ENCODE results near the gene NFYC.

The NFYC gene

DNA sequence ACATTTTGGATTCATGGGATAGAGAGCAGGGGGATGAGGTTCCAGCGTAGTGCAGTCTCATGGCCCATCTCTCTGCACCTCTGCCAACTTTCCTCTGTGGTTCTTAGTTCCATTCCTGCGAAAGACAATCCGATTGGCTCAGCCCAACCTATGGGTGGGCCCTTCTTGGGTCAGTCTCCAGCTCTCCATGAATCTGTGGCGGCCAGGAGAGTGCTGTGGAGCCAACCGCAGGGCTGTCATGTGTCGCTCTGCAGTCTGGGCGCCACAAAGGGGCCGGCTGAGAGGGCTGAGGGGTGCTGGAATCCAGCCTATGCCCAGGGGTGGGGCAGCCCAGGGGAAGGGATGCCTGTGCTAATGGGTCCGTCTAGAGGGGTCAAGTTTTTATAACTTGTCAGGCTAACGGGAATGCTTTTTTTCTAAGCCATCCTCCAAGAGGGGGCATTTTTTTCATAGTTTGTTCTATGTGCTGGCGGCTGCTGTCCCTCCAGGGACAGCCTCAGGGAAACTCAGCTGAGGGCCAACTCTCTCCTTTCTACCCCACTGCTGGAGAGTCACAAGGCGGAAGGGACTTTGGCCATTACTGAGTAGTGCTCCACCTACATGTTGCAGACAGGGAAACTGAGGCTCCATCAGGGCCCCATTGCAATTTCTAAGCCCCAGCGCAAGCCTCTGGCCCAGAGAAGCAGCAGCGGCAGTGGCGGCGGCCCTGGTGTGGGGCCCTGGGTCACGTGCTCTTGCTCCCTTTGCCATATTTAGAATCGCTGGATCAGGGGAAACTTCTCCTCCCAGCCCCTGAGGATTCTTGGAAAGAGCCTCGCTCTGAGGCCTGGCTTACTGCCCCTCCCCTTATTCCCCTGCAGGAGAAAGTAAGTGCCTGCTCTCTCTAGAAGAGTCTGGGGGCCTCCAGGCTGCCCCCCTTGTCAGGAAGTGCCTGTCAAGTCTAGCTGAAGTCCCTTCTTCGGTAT lies 115.5 kb downstream of the NFYC start:
- H3K36me3 ChIP-seq (ENCODE audit: insufficient read depth, low read length): no peaks in the 10 kb centered on the region
- peaks cover 6% of the 10 kb centered on the region; the same call in 1 of the 2 replicates for H4K20me1 ChIP-seq (ENCODE audit: insufficient read depth, low read length)
- no peaks in the 10 kb centered on the region for H3K9me3 ChIP-seq (ENCODE audit: insufficient read depth, low read length, severe bottlenecking)
- no peak overlapping the region for H3K4me3 ChIP-seq (ENCODE audit: low read depth in 1 of 2, low read length in 2 of 2)
- no peak overlapping the region for H3K9ac ChIP-seq (ENCODE audit: low read depth, low read length)
- TF ChIP-seq EZH2 (IDR thresholded peaks at IDR 0.05; ENCODE audit: borderline replicate concordance, low read depth, low read length, severe bottlenecking): no peak
- TF ChIP-seq, protein P1, sequence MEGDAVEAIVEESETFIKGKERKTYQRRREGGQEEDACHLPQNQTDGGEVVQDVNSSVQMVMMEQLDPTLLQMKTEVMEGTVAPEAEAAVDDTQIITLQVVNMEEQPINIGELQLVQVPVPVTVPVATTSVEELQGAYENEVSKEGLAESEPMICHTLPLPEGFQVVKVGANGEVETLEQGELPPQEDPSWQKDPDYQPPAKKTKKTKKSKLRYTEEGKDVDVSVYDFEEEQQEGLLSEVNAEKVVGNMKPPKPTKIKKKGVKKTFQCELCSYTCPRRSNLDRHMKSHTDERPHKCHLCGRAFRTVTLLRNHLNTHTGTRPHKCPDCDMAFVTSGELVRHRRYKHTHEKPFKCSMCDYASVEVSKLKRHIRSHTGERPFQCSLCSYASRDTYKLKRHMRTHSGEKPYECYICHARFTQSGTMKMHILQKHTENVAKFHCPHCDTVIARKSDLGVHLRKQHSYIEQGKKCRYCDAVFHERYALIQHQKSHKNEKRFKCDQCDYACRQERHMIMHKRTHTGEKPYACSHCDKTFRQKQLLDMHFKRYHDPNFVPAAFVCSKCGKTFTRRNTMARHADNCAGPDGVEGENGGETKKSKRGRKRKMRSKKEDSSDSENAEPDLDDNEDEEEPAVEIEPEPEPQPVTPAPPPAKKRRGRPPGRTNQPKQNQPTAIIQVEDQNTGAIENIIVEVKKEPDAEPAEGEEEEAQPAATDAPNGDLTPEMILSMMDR (IDR thresholded peaks at IDR 0.05; ENCODE audit: borderline replicate concordance, extremely low read depth, low read length, poor library complexity, severe bottlenecking): no peak
- H3K4me2 ChIP-seq (ENCODE audit: insufficient read depth, low read length): no peak overlapping the region
- no peak for ATAC-seq (ENCODE audit: insufficient read depth, low read depth)
- H3K27ac ChIP-seq (ENCODE audit: low read length): no peak overlapping the region
- DNase-seq: no peak
- no peaks in the 10 kb centered on the region for H3K79me2 ChIP-seq (ENCODE audit: insufficient read depth, low read length)
- no peak overlapping the region for H2AFZ ChIP-seq (ENCODE audit: low read depth, low read length)
- no peaks in the 10 kb centered on the region for H3K27me3 ChIP-seq (ENCODE audit: insufficient read depth, low read length, poor library complexity)
- peaks cover 7% of the 10 kb centered on the region for H3K4me1 ChIP-seq (ENCODE audit: insufficient read depth, low read length)

DNA sequence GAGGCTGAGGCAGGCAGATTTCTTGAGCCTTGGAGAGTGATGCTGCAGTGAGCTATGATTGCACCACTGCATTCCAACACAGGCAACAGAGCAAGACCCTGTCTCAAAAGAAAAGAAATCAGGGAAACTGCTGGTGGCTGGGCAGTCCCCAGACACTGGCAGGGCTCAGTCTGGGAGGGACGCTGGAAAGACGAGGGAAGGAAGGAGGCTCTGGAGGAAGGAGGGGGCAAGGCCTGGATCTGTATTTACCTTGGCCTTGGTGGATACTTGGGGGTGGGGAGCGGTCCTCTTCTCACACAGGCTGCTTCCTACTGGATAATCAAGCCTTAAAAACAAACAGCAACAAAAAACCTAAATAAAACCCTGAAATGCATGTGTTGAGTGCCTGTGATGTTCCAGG lies 116.5 kb downstream of the NFYC start:
- Histone ChIP-seq H3K27me3 (ENCODE audit: insufficient read depth, low read length, poor library complexity) (no peaks in the 10 kb centered on the region), H2AFZ (ENCODE audit: low read depth, low read length) (no peak overlapping the region), H3K27ac (ENCODE audit: low read length) (no peak overlapping the region), H3K4me3 (ENCODE audit: low read depth in 1 of 2, low read length in 2 of 2) (no peak overlapping the region), H3K9ac (ENCODE audit: low read depth, low read length) (no peak overlapping the region), H3K4me1 (ENCODE audit: insufficient read depth, low read length) (no peaks in the 10 kb centered on the region), H3K9me3 (ENCODE audit: insufficient read depth, low read length, severe bottlenecking) (no peaks in the 10 kb centered on the region), H3K36me3 (ENCODE audit: insufficient read depth, low read length) (no peaks in the 10 kb centered on the region), H3K79me2 (ENCODE audit: insufficient read depth, low read length) (no peaks in the 10 kb centered on the region), H4K20me1 (ENCODE audit: insufficient read depth, low read length) (peaks cover 3% of the 10 kb centered on the region; the same call in 1 of the 2 replicates), H3K4me2 (ENCODE audit: insufficient read depth, low read length) (no peak overlapping the region)
- no peak for TF ChIP-seq EZH2 (IDR thresholded peaks at IDR 0.05; ENCODE audit: borderline replicate concordance, low read depth, low read length, severe bottlenecking)
- TF ChIP-seq, protein P1 (IDR thresholded peaks at IDR 0.05; ENCODE audit: borderline replicate concordance, extremely low read depth, low read length, poor library complexity, severe bottlenecking): no peak
- no peak for ATAC-seq (ENCODE audit: insufficient read depth, low read depth)
- no peak for DNase-seq

DNA sequence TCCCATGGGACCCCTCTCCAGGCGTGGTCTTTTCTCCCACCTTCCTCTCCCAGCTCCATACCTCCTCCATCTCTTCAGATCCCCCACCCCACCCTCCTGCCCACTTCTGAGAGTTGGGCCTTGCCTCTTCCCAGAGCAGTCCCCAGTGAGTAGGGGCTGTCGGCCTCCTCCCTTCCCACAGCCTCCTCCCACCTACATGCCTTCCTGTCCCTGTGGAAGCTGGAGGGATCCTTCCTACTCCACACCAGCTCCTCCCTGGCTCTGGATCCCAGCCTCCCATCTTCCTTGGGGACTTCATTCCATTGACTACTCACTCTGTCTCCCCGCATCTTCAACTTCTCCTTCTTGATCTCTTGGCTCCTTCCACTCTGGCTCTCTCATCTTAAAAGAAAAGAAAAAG lies 116.9 kb downstream of the NFYC start:
- Histone ChIP-seq H2AFZ (ENCODE audit: low read depth, low read length) (no peak overlapping the region), H3K4me3 (ENCODE audit: low read depth in 1 of 2, low read length in 2 of 2) (no peak overlapping the region), H4K20me1 (ENCODE audit: insufficient read depth, low read length) (peaks cover 1% of the 10 kb centered on the region; the same call in 1 of the 2 replicates), H3K9me3 (ENCODE audit: insufficient read depth, low read length, severe bottlenecking) (no peaks in the 10 kb centered on the region), H3K4me2 (ENCODE audit: insufficient read depth, low read length) (no peak overlapping the region), H3K27me3 (ENCODE audit: insufficient read depth, low read length, poor library complexity) (no peaks in the 10 kb centered on the region), H3K79me2 (ENCODE audit: insufficient read depth, low read length) (no peaks in the 10 kb centered on the region), H3K9ac (ENCODE audit: low read depth, low read length) (no peak overlapping the region), H3K4me1 (ENCODE audit: insufficient read depth, low read length) (no peaks in the 10 kb centered on the region), H3K36me3 (ENCODE audit: insufficient read depth, low read length) (no peaks in the 10 kb centered on the region), H3K27ac (ENCODE audit: low read length) (no peak overlapping the region)
- ATAC-seq (ENCODE audit: insufficient read depth, low read depth) (no peak), DNase-seq (no peak)
- TF ChIP-seq, protein P1 (IDR thresholded peaks at IDR 0.05; ENCODE audit: borderline replicate concordance, extremely low read depth, low read length, poor library complexity, severe bottlenecking): no peak
- no peak for TF ChIP-seq EZH2 (IDR thresholded peaks at IDR 0.05; ENCODE audit: borderline replicate concordance, low read depth, low read length, severe bottlenecking)

Data from DND-41 (cell line).